ENCODE measurements around the gene RAD51B. TPM values are rescaled to one million over a fixed set of nuclear protein-coding genes. Genes with fewer than 3 reads are reported as not detected.

RAD51B gene
- polyA plus RNA-seq, 3 donors: 3.6 to 11.6 (median 9.4) TPM

DNA sequence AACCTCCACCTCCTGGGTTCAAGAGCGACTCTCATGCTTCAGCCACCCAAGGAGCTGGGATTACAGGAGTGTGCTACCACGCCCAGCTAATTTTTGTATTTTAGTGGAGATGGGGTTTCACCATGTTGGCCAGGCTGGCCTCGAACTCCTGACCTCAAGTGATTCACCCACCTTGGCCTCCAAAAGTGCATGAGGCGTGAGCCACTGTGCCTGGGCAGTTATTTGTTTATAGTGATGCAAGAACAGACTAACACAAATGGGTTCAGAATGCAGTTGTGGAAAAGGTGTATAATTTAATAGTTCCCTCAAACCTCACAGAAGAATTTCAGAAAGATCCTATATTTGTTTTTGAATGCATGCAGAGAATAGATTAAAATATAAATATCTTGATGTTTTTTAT, 526.2 kb downstream of the RAD51B start:
- Histone ChIP-seq H3K4me1 (ENCODE audit: control insufficient read depth in 1 of 2, insufficient read depth in 2 of 2, low read length in 2 of 2) (peaks cover 9 to 15% of the 10 kb centered on the region in 2 donors), H3K4me3 (replicated peaks in 1 of 3; ENCODE audit: low read depth in 2 of 3, low read length in 3 of 3) (no peak overlapping the region), H3K9ac (ENCODE audit: insufficient read depth, low read length, poor library complexity, severe bottlenecking) (no peak overlapping the region), H4K20me1 (ENCODE audit: insufficient read depth, low read length) (no peaks in the 10 kb centered on the region), H2AFZ (ENCODE audit: insufficient read depth, low read depth, low read length, poor library complexity, severe bottlenecking) (no peak overlapping the region), H3K27ac (ENCODE audit: low read depth in 1 of 2, low read length in 2 of 2) (no peak overlapping the region), H3K27me3 (ENCODE audit: control insufficient read depth in 2 of 2, insufficient read depth in 2 of 2, low read length in 2 of 2) (no peaks in the 10 kb centered on the region), H3K36me3 (replicated peaks in 1 of 2; ENCODE audit: control insufficient read depth in 1 of 2, insufficient read depth in 2 of 2, low read length in 2 of 2) (no peaks in the 10 kb centered on the region), H3K79me2 (ENCODE audit: insufficient read depth, low read length) (no peaks in the 10 kb centered on the region), H3K4me2 (replicated peaks; ENCODE audit: extremely low read depth, low read length, poor library complexity, severe bottlenecking) (no peak overlapping the region), H3K9me3 (replicated peaks in 1 of 2; ENCODE audit: control insufficient read depth in 1 of 2, insufficient read depth in 1 of 2, low read length in 2 of 2) (no peaks in the 10 kb centered on the region)
- Mint-ChIP-seq H3K4me3 (no peak overlapping the region), H3K27ac (no peak overlapping the region), H3K27me3 (ENCODE audit: low read depth in 3 of 3) (no peaks in the 10 kb centered on the region), H3K9me3 (peaks cover 0 to 6% (median 2%) of the 10 kb centered on the region in 7 donors), H3K4me1 (peaks cover 12% of the 10 kb centered on the region), H3K36me3 (no peaks in the 10 kb centered on the region)
- no peak for DNase-seq
- intact Hi-C loops (cut with micrococcal nuclease): no loop called here
- TF ChIP-seq, protein P1, sequence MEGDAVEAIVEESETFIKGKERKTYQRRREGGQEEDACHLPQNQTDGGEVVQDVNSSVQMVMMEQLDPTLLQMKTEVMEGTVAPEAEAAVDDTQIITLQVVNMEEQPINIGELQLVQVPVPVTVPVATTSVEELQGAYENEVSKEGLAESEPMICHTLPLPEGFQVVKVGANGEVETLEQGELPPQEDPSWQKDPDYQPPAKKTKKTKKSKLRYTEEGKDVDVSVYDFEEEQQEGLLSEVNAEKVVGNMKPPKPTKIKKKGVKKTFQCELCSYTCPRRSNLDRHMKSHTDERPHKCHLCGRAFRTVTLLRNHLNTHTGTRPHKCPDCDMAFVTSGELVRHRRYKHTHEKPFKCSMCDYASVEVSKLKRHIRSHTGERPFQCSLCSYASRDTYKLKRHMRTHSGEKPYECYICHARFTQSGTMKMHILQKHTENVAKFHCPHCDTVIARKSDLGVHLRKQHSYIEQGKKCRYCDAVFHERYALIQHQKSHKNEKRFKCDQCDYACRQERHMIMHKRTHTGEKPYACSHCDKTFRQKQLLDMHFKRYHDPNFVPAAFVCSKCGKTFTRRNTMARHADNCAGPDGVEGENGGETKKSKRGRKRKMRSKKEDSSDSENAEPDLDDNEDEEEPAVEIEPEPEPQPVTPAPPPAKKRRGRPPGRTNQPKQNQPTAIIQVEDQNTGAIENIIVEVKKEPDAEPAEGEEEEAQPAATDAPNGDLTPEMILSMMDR (IDR thresholded peaks at IDR 0.05): no peak
- no CpG with 5 or more reads among the region's 4 CpGs for WGBS (ENCODE audit: insufficient coverage)

GRCh38 chr14:68346556-68347343, 527.2 kb downstream of the RAD51B start:
- H3K9me3 Mint-ChIP-seq: peaks cover 0 to 6% (median 3%) of the 10 kb centered on the region in 7 donors
- Histone ChIP-seq H3K79me2 (ENCODE audit: insufficient read depth, low read length) (no peaks in the 10 kb centered on the region), H4K20me1 (ENCODE audit: insufficient read depth, low read length) (no peaks in the 10 kb centered on the region), H2AFZ (ENCODE audit: insufficient read depth, low read depth, low read length, poor library complexity, severe bottlenecking) (no peak overlapping the region), H3K4me3 (replicated peaks in 1 of 3; ENCODE audit: low read depth in 2 of 3, low read length in 3 of 3) (no peak overlapping the region), H3K4me1 (ENCODE audit: control insufficient read depth in 1 of 2, insufficient read depth in 2 of 2, low read length in 2 of 2) (peaks cover 9 to 11% of the 10 kb centered on the region in 2 donors), H3K9ac (ENCODE audit: insufficient read depth, low read length, poor library complexity, severe bottlenecking) (no peak overlapping the region), H3K9me3 (replicated peaks in 1 of 2; ENCODE audit: control insufficient read depth in 1 of 2, insufficient read depth in 1 of 2, low read length in 2 of 2) (no peaks in the 10 kb centered on the region), H3K4me2 (replicated peaks; ENCODE audit: extremely low read depth, low read length, poor library complexity, severe bottlenecking) (no peak overlapping the region), H3K27me3 (ENCODE audit: control insufficient read depth in 2 of 2, insufficient read depth in 2 of 2, low read length in 2 of 2) (no peaks in the 10 kb centered on the region), H3K27ac (ENCODE audit: low read depth in 1 of 2, low read length in 2 of 2) (no peak overlapping the region), H3K36me3 (replicated peaks in 1 of 2; ENCODE audit: control insufficient read depth in 1 of 2, insufficient read depth in 2 of 2, low read length in 2 of 2) (no peaks in the 10 kb centered on the region)
- intact Hi-C loops (cut with micrococcal nuclease): no loop called here
- no peak for DNase-seq
- WGBS (ENCODE audit: insufficient coverage): 83% methylated on average over 1 of the region's 5 CpGs
- peaks cover 9% of the 10 kb centered on the region for H3K4me1 Mint-ChIP-seq
- TF ChIP-seq, protein P1 (IDR thresholded peaks at IDR 0.05): no peak
- H3K27me3 Mint-ChIP-seq (ENCODE audit: low read depth in 3 of 3): no peaks in the 10 kb centered on the region
- H3K27ac Mint-ChIP-seq: peak overlapping the region in 2 of 7 donors; percentile 31 to 55
- H3K4me3 Mint-ChIP-seq: no peak overlapping the region
- H3K36me3 Mint-ChIP-seq: peaks cover 0 to 2% of the 10 kb centered on the region in 2 donors
